Epithelial cell of proximal tubule (primary cell): Measurements from ENCODE around the gene UBE2F. TPM values are rescaled to one million over a fixed set of nuclear protein-coding genes. Genes with fewer than 3 reads are reported as not detected.
"Not testable (repeated sequence)": the region's sequence is repeated elsewhere in the genome, so short reads cannot be mapped to it uniquely, and the experiment has no call there.

Experiments
- DNase-seq: peaks from one replicate; pipeline ENCODE4 v3.0.0-alpha.2; 2011; ENCODE audit warnings: low read depth
- H3K4me3 ChIP-seq: 2 replicates; pipeline ENCODE4 v1.5.1; 2011; ENCODE audit warnings: low read depth, mild to moderate bottlenecking, low read length
- total RNA-seq: library from RNA; depleted of rRNA; stranded (reverse); fragments of >200 nt; gene quantifications from 2 replicates; pipeline ENCODE4 v1.2.3, GENCODE V29; 2015
- TF ChIP-seq, protein P1 (sequence below): conservative IDR thresholded peaks from 2 replicates; pipeline ENCODE4 v1.5.1; 2012; ENCODE audit warnings: low read depth, mild to moderate bottlenecking, low read length

UBE2F gene
- total RNA-seq, 1 donor from 2014 or later = 54.8 TPM

GRCh38 chr2:238029853-238030252 is 63.0 kb downstream of the UBE2F start:
- TF ChIP-seq, protein P1, sequence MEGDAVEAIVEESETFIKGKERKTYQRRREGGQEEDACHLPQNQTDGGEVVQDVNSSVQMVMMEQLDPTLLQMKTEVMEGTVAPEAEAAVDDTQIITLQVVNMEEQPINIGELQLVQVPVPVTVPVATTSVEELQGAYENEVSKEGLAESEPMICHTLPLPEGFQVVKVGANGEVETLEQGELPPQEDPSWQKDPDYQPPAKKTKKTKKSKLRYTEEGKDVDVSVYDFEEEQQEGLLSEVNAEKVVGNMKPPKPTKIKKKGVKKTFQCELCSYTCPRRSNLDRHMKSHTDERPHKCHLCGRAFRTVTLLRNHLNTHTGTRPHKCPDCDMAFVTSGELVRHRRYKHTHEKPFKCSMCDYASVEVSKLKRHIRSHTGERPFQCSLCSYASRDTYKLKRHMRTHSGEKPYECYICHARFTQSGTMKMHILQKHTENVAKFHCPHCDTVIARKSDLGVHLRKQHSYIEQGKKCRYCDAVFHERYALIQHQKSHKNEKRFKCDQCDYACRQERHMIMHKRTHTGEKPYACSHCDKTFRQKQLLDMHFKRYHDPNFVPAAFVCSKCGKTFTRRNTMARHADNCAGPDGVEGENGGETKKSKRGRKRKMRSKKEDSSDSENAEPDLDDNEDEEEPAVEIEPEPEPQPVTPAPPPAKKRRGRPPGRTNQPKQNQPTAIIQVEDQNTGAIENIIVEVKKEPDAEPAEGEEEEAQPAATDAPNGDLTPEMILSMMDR = no peak
- DNase-seq = no peak
- H3K4me3 ChIP-seq = no peak overlapping the region

DNA sequence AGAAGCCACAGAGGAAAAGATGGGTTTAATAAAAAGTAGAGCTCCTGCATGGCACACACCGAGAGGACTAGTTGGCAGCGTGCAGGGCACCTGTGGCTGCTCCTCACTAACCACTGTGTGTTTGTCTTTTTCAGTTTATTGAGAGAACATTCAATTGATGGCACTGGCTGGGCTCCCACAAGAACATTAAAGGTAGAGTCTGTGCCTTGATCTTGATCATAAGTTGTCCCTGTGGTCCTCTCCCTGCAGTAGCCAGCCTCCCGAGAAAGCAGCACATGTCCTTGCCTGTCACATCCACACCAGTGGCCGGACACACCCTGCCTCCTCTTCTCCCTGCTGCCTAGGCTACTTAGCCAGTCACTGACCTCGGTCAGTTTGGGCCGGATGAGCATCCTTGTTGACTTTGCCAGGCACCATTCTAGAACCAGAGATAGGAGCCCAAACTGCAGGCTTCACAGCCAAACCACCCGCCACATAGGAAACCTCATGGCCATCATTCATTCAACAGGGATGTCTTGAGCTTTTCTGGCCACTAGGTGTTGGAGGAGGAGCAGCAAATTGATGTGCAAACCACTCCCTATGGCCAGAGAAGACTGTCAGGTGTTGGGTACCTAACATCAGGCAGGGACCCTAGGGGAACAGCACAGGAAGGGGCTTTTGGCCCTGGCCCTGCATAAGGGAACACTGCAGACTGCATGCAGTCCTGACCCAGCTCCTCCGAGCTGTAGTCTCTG is 63.8 kb downstream of the UBE2F start:
- no peak overlapping the region for H3K4me3 ChIP-seq
- DNase-seq = no peak
- TF ChIP-seq, protein P1 = peak; percentile 9

DNA sequence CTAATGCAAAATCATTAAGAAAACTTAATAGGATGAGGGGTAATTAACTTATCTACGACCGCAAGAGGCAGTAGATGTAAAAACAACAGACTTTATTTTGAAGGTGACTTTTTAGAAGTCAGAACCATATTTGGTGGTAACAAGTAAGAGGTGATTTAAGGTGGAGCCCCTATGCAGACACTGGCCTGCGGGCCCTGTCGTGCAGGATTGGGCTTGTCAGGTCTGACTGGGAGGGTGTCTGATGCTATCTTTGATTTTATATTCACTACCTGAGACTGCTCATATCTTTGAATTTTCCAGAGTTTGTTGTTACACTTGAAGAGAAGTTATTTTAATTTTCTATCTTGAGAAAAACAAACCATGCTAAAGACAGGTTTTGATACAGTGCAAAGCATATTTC is 64.9 kb downstream of the UBE2F start:
- TF ChIP-seq, protein P1 = no peak
- H3K4me3 ChIP-seq = no peak overlapping the region
- no peak for DNase-seq

DNA sequence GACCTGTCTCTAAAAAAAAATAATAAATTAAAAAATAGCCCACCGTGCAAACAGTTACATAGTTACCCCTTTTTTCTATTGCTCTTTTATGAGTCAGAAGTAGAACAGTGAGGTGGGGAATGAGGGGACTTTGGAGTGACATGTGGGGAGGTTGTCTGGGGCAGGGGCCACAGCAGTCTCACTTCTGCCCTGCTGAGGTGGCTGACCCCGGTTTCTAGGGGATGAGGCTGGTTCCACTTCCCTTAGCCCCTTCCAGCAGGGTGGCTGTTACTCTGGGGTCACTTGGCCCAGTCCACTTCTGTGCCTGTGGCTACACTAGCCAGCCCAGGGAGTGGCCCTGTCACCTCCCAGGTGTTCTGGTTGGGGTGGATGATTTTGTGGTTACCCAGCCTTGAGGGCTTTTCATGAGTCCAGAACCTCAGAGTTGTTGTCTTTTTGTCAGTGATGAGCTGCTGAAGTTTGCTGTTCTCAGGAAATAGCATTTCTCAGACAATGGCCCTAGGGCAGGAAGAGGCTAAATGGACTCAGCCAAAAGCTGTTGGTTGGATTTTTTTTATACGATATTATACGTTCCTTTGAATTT is 66.0 kb downstream of the UBE2F start:
- no peak for DNase-seq
- H3K4me3 ChIP-seq = no peak overlapping the region
- TF ChIP-seq, protein P1 = no peak

GRCh38 chr2:238033991-238034390 is 67.2 kb downstream of the UBE2F start:
- H3K4me3 ChIP-seq, DNase-seq: not testable (repeated sequence)

DNA sequence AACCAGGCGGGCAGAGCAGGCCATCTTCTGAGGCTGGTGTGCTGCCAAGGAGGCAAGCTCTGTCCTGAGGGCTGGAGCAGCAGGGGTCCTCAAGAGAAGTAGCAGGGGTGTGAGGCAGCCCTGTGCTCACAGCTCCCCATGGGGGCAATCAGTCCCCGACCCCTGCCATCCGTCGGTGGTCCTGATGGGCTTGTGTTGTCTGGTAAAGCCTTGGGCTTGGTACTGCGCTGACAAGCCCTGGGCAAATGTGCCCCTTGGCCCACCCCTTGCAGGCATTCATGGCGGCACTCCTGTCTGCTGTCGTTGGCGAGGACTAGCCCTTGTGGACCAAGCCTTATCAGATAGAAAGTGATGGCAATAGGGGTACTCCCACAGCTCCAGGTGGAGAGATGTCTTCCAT is 71.4 kb downstream of the UBE2F start:
- DNase-seq = no peak
- H3K4me3 ChIP-seq = no peak overlapping the region

GRCh38 chr2:238039151-238039550 is 72.3 kb downstream of the UBE2F start:
- H3K4me3 ChIP-seq = no peak overlapping the region
- no peak for DNase-seq
- TF ChIP-seq, protein P1 = no peak

More for the DNA sequence above, 71.4 kb downstream of the UBE2F start:
- TF ChIP-seq, protein P1 = no peak
